MCF 10A (cell line): Measurements from ENCODE around the gene NTF3. TPM values are rescaled to one million over a fixed set of nuclear protein-coding genes. Genes with fewer than 3 reads are reported as not detected.

Source experiments
- BruUV-seq: library from RNA; stranded (reverse); fragments of 400-500 nt; replicated peaks from 2 replicates; lab custom pipeline; 2021; lab: Mats Ljungman, UMichigan
- CTCF ChIA-PET: fragments of 300-600 bp; sonication (Branson Sonifier 250); formaldehyde crosslinking; extraction: SDS; loops from one replicate; lab custom pipeline; 2021; ENCODE audit warnings: antibody characterized with exemption, inconsistent platforms; lab: Yijun Ruan, JAX
- POLR2A ChIA-PET: fragments of 300-600, 350-650 bp; sonication (Branson Sonifier 250); formaldehyde crosslinking; extraction: SDS; loops from one replicate; lab custom pipeline; 2020; ENCODE audit warnings: antibody characterized with exemption, inconsistent platforms; lab: Yijun Ruan, JAX
- DNase-seq: peaks from one replicate; pipeline ENCODE4 v3.0.0-alpha.2; 2018; ENCODE audit not compliant: unreplicated experiment
- H3K27ac Mint-ChIP-seq: one replicate; pipeline ENCODE4 v1.8.0; 2022; ENCODE audit warnings: mild to moderate bottlenecking, low read depth, mixed read lengths; ENCODE audit not compliant: unreplicated experiment
- H3K27me3 Mint-ChIP-seq: one replicate; pipeline ENCODE4 v1.8.0; 2022; ENCODE audit warnings: mixed read lengths; ENCODE audit not compliant: insufficient read depth, unreplicated experiment
- H3K36me3 Mint-ChIP-seq: one replicate; pipeline ENCODE4 v1.8.0; 2022; ENCODE audit warnings: mild to moderate bottlenecking, moderate library complexity, mixed read lengths; ENCODE audit not compliant: insufficient read depth, unreplicated experiment
- H3K4me1 Mint-ChIP-seq: one replicate; pipeline ENCODE4 v1.8.0; 2022; ENCODE audit warnings: mixed read lengths; ENCODE audit not compliant: insufficient read depth, unreplicated experiment
- H3K4me3 Mint-ChIP-seq: one replicate; pipeline ENCODE4 v1.8.0; 2022; ENCODE audit warnings: mild to moderate bottlenecking, moderate library complexity, mixed read lengths; ENCODE audit not compliant: unreplicated experiment
- H3K9me3 Mint-ChIP-seq: one replicate; pipeline ENCODE4 v1.8.0; 2022; ENCODE audit warnings: mixed read lengths; ENCODE audit not compliant: unreplicated experiment
- intact Hi-C: fragments of 100-400 bp; cut with micrococcal nuclease; formaldehyde crosslinking; loops from 2 replicates; pipeline ENCODE4 v1.14.1; 2022
- total RNA-seq: library from RNA; stranded (reverse); gene quantifications from 2 replicates; pipeline ENCODE4 v1.2.3, GENCODE V29; 2022
- TF ChIP-seq, protein P1 (sequence below): fragments of 200-600 bp; IDR thresholded peaks from one replicate; pipeline ENCODE4 v1.8.0; 2022; ENCODE audit warnings: antibody characterized with exemption, mild to moderate bottlenecking; ENCODE audit not compliant: unreplicated experiment

NTF3 gene
- total RNA-seq, 1 experiment from 2014 or later, result not detected

DNA sequence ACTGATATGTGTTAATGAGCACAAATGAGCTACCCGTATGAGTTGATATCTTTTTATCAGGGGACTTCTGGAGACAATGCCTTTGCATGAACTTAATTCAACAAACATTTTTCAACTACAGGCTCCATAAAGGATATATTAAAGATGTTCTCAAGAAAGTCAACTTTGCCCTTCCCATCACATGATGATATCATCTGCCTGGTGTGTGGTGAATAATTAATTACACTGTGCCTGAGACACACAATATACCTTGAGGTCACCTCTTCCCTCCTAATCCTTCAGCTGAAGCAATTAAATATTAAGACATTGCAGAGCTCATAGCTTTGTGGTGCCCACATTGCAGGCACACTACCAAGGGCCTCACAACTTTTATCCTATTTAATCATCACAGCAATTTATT lies 22.3 kb upstream of the NTF3 start:
- H3K4me1 Mint-ChIP-seq, result no peaks in the 10 kb centered on the region
- intact Hi-C loops, result no loop called here
- ChIA-PET CTCF (no interaction called here), POLR2A (no interaction called here)
- H3K36me3 Mint-ChIP-seq, result no peaks in the 10 kb centered on the region
- H3K9me3 Mint-ChIP-seq, result peaks cover 31% of the 10 kb centered on the region
- no peak for DNase-seq
- no peaks in the 10 kb centered on the region for H3K27me3 Mint-ChIP-seq
- no peak overlapping the region for H3K4me3 Mint-ChIP-seq
- TF ChIP-seq, protein P1, sequence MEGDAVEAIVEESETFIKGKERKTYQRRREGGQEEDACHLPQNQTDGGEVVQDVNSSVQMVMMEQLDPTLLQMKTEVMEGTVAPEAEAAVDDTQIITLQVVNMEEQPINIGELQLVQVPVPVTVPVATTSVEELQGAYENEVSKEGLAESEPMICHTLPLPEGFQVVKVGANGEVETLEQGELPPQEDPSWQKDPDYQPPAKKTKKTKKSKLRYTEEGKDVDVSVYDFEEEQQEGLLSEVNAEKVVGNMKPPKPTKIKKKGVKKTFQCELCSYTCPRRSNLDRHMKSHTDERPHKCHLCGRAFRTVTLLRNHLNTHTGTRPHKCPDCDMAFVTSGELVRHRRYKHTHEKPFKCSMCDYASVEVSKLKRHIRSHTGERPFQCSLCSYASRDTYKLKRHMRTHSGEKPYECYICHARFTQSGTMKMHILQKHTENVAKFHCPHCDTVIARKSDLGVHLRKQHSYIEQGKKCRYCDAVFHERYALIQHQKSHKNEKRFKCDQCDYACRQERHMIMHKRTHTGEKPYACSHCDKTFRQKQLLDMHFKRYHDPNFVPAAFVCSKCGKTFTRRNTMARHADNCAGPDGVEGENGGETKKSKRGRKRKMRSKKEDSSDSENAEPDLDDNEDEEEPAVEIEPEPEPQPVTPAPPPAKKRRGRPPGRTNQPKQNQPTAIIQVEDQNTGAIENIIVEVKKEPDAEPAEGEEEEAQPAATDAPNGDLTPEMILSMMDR, result no peak
- no peak overlapping the region for H3K27ac Mint-ChIP-seq
- no TSS peak for BruUV-seq

DNA sequence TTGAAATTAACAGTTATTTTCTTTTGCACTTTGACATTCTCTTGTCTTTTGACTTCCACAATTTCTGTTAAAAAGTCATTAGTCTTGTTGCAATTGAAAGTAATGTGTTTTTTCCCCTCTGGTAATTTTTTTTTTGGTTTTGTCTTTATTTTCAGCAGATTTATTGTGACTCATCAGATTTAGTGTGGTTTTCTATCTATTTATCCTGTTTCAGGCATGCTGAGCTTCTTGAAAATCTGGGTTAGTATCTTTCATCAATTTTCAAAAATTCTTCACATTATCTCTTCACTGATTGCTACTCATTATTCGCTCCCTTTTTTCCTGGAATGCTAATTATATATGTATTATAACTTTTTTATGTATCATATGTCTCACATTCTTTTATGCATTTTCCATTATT lies 15.3 kb upstream of the NTF3 start:
- intact Hi-C loops, result no loop called here
- H3K4me1 Mint-ChIP-seq, result no peaks in the 10 kb centered on the region
- no peak overlapping the region for H3K4me3 Mint-ChIP-seq
- ChIA-PET POLR2A (no interaction called here), CTCF (no interaction called here)
- no peak for DNase-seq
- no peaks in the 10 kb centered on the region for H3K36me3 Mint-ChIP-seq
- peaks cover 41% of the 10 kb centered on the region for H3K9me3 Mint-ChIP-seq
- BruUV-seq, result no TSS peak
- no peaks in the 10 kb centered on the region for H3K27me3 Mint-ChIP-seq
- TF ChIP-seq, protein P1, result no peak
- no peak overlapping the region for H3K27ac Mint-ChIP-seq

DNA sequence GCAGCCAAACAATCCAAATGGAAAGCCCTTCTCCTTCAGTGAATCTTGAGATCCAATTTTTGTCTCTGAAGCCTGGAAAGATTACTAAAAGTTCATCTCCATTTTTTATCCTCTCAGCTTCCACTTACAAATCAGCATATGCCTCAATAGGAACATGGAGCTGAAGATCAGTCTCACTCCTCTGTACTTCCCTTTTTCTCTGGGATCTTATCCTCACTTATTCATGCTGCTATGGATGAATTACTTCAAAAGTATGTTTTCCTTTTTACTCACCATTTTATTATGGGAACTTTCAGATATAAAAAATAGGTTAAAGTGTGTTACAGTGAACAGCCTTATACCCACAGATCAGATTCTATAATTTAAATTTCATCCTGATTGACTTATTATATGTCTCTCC lies 14.4 kb upstream of the NTF3 start:
- Mint-ChIP-seq H3K4me3 (no peak overlapping the region), H3K4me1 (no peaks in the 10 kb centered on the region), H3K9me3 (peaks cover 32% of the 10 kb centered on the region), H3K27ac (no peak overlapping the region), H3K27me3 (no peaks in the 10 kb centered on the region), H3K36me3 (no peaks in the 10 kb centered on the region)
- ChIA-PET POLR2A (no interaction called here), CTCF (no interaction called here)
- intact Hi-C loops, result no loop called here
- no TSS peak for BruUV-seq
- TF ChIP-seq, protein P1, result no peak
- no peak for DNase-seq

DNA sequence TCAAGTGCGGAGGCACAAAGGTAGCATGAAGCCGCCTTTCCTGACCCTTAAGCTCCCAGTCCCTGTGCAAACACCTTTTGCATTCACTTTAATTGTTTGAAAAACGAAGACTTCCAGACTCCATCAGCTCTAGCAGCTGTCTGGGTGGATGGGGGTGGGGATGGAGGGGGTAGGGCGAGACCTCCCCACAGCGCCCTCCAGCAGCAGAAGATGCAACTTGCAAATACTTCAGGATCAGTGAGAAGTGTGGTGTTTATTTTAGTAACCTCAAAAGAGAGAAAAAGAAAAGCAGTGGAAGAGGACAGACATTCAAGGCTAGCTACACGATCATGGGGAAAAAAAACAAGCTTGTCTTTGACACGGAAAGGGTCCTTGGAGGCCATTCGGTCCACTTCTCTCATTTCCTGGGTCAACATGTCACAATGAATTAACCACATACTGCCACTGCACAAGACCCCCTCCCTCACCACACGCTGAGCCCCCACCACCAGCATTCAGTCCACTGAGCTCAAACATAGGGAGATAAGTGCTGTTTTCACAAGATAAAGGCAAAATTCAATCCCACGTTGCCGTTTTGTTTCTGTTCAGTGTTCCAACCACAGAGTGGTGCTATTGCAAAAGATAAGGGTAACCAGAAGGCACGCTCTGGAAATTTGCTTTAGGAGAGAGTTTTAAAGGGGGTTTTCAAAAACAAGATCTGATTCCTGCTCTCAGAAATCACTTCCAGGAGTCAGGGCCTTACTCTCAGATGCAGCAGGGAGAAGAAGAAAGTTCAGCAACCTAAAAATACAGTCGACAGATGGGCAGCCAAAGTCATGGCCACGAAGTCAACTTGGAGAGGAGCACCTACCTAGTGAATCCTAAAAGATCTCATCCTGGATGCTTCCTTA lies 3.3 kb upstream of the NTF3 start:
- no TSS peak for BruUV-seq
- H3K27ac Mint-ChIP-seq, result no peak overlapping the region
- peaks cover 6% of the 10 kb centered on the region for H3K36me3 Mint-ChIP-seq
- CTCF ChIA-PET, result interaction anchor here (0.8 to 0.9 kb wide), 2 partner anchors 10 to 662 kb away, joined by 3 read pairs; no protein-coding TSS in a partner anchor
- POLR2A ChIA-PET, result no interaction called here
- TF ChIP-seq, protein P1, result no peak
- H3K9me3 Mint-ChIP-seq, result peaks cover 20% of the 10 kb centered on the region
- no peaks in the 10 kb centered on the region for H3K4me1 Mint-ChIP-seq
- intact Hi-C loops, result no loop called here
- no peak for DNase-seq
- no peak overlapping the region for H3K4me3 Mint-ChIP-seq
- H3K27me3 Mint-ChIP-seq, result no peaks in the 10 kb centered on the region
